ENCODE measurements around the gene PCDHB8.
"Not testable (repeated sequence)": the region's sequence is repeated elsewhere in the genome, so short reads cannot be mapped to it uniquely, and the experiment has no call there.

PCDHB8 gene

DNA sequence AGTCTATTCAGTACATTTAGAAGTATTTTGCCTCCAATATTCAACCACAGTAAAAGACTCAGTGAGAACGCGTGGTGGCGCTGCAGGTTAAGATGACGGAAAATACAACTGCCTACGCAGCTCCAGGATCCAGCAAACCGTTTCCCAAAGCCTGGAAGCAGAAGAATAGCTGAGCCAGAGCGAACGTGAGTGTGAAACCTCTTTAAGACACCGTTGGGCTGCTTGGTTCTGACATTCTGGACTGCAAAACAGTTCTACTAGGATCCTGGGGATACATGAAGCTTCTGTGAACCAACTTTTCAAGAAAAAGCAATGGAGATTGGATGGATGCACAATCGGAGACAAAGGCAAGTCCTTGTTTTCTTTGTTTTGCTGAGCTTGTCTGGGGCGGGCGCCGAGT is 4.7 kb downstream of the PCDHB8 start, which contains the start of gene PCDHB16:
Gene PCDHB16, plus strand, starts transcription at position 140 of the 400 bp plus-strand sequence. Its CDS starts 173 bp downstream, at position 313.
- TF ChIP-seq, protein P1, sequence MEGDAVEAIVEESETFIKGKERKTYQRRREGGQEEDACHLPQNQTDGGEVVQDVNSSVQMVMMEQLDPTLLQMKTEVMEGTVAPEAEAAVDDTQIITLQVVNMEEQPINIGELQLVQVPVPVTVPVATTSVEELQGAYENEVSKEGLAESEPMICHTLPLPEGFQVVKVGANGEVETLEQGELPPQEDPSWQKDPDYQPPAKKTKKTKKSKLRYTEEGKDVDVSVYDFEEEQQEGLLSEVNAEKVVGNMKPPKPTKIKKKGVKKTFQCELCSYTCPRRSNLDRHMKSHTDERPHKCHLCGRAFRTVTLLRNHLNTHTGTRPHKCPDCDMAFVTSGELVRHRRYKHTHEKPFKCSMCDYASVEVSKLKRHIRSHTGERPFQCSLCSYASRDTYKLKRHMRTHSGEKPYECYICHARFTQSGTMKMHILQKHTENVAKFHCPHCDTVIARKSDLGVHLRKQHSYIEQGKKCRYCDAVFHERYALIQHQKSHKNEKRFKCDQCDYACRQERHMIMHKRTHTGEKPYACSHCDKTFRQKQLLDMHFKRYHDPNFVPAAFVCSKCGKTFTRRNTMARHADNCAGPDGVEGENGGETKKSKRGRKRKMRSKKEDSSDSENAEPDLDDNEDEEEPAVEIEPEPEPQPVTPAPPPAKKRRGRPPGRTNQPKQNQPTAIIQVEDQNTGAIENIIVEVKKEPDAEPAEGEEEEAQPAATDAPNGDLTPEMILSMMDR (IDR thresholded peaks at IDR 0.05; ENCODE audit: extremely low read depth, missing control alignments), result no peak
- no peak for DNase-seq (ENCODE audit: low spot score)

DNA sequence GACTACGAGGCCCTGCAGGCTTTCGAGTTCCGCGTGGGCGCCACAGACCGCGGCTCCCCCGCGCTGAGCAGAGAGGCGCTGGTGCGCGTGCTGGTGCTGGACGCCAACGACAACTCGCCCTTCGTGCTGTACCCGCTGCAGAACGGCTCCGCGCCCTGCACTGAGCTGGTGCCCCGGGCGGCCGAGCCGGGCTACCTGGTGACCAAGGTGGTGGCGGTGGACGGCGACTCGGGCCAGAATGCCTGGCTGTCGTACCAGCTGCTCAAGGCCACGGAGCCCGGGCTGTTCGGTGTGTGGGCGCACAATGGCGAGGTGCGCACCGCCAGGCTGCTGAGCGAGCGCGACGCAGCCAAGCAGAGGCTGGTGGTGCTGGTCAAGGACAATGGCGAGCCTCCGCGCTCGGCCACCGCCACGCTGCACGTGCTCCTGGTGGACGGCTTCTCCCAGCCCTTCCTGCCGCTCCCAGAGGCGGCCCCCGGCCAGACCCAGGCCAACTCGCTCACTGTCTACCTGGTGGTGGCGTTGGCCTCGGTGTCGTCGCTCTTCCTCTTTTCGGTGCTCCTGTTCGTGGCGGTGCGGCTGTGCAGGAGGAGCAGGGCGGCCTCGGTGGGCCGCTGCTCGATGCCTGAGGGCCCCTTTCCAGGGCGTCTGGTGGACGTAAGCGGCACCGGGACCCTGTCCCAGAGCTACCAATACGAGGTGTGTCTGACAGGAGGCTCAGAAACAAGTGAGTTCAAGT is 6.7 kb downstream of the PCDHB8 start:
- not testable (repeated sequence) for DNase-seq (ENCODE audit: low spot score)

DNA sequence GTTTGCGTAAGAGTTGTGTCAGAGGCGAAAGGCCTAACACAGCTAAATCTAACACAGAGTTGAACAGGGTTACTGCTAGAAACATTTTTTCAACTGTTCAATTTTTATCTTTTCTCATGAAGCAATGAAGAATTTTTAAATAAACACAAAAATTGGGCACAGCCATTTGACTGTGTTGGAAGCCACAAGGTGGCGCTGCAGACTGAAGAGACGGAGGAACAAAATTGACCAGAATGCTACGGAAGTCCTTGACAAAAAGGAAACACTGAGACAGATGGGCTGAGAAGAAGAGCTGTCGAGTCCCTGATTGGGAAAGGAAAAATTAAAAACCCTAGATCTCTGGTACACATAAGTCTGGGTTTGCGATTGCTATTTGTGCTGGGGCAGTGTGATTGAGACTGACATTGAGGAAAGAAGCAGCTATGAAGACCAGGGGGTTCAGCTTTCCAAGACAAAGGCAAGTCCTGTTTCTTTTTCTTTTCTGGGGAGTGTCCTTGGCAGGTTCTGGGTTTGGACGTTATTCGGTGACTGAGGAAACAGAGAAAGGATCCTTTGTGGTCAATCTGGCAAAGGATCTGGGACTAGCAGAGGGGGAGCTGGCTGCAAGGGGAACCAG is 9.4 kb downstream of the PCDHB8 start, which contains the start of gene PCDHB9:
Gene PCDHB9, plus strand, starts transcription at position 265 of the 616 bp plus-strand sequence. Its CDS starts 158 bp downstream, at position 423.
- no peak for DNase-seq (ENCODE audit: low spot score)
- TF ChIP-seq, protein P1 (IDR thresholded peaks at IDR 0.05; ENCODE audit: extremely low read depth, missing control alignments), result no peak

DNA sequence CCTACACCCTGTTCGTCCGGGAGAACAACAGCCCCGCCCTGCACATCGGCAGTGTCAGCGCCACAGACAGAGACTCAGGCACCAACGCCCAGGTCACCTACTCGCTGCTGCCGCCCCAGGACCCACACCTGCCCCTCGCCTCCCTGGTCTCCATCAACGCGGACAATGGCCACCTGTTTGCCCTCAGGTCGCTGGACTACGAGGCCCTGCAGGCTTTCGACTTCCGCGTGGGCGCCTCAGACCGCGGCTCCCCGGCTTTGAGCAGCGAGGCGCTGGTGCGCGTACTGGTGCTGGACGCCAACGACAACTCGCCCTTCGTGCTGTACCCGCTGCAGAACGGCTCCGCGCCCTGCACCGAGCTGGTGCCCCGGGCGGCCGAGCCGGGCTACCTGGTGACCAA is 11.1 kb downstream of the PCDHB8 start:
- not testable (repeated sequence) for DNase-seq (ENCODE audit: low spot score)

DNA sequence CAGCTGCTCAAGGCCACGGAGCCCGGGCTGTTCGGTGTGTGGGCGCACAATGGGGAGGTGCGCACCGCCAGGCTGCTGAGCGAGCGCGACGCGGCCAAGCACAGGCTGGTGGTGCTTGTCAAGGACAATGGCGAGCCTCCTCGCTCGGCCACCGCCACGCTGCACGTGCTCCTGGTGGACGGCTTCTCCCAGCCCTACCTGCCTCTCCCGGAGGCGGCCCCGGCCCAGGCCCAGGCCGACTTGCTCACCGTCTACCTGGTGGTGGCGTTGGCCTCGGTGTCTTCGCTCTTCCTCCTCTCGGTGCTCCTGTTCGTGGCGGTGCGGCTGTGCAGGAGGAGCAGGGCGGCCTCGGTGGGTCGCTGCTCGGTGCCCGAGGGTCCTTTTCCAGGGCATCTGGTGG is 11.5 kb downstream of the PCDHB8 start:
- DNase-seq (ENCODE audit: low spot score), result not testable (repeated sequence)

DNA sequence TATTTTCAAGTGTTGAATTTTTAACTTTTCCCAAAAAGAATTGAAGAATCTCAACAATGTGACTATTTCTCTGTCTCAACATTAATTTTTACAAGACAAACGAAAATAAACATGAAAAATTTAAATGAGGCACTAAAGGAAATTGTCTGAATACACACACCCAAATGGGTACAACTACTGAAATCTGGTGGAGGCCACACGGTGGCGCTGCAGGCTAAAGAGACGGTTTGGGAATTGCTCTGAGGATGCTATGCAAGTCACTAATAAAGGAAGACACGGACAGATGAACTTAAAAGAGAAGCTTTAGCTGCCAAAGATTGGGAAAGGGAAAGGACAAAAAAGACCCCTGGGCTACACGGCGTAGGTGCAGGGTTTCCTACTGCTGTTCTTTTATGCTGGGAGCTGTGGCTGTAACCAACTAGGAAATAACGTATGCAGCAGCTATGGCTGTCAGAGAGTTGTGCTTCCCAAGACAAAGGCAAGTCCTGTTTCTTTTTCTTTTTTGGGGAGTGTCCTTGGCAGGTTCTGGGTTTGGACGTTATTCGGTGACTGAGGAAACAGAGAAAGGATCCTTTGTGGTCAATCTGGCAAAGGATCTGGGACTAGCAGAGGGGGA is 14.6 kb downstream of the PCDHB8 start, which contains the start of gene PCDHB10:
Gene PCDHB10, plus strand, starts transcription at position 244 of the 616 bp plus-strand sequence. Its CDS starts 200 bp downstream, at position 444.
- TF ChIP-seq, protein P1 (IDR thresholded peaks at IDR 0.05; ENCODE audit: extremely low read depth, missing control alignments), result no peak
- DNase-seq (ENCODE audit: low spot score), result no peak

DNA sequence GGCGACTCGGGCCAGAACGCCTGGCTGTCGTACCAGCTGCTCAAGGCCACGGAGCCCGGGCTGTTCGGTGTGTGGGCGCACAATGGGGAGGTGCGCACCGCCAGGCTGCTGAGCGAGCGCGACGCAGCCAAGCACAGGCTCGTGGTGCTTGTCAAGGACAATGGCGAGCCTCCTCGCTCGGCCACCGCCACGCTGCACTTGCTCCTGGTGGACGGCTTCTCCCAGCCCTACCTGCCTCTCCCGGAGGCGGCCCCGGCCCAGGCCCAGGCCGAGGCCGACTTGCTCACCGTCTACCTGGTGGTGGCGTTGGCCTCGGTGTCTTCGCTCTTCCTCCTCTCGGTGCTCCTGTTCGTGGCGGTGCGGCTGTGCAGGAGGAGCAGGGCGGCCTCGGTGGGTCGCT is 16.7 kb downstream of the PCDHB8 start:
- not testable (repeated sequence) for DNase-seq (ENCODE audit: low spot score)

DNA sequence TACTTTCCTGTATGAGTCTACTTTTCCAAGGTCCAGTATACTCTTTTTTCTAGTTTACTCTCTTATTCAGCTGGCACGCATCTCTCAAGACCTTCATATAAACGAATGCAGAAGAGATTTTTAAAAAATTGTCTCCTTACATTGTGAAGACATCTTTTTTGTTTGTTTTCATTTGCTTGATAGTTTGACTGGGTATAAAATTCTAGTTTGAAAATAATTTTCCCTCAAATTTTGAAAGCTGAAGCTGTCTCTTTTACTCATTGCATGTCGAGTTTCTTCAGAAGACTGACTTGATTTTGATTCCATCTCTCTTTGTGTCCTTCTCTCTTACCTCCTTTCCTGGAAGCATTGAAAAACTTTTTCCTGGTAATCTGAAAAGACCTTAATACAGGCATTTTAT is 18.8 kb downstream of the PCDHB8 start:
- no peak for DNase-seq (ENCODE audit: low spot score)
- TF ChIP-seq, protein P1 (IDR thresholded peaks at IDR 0.05; ENCODE audit: extremely low read depth, missing control alignments), result no peak

DNA sequence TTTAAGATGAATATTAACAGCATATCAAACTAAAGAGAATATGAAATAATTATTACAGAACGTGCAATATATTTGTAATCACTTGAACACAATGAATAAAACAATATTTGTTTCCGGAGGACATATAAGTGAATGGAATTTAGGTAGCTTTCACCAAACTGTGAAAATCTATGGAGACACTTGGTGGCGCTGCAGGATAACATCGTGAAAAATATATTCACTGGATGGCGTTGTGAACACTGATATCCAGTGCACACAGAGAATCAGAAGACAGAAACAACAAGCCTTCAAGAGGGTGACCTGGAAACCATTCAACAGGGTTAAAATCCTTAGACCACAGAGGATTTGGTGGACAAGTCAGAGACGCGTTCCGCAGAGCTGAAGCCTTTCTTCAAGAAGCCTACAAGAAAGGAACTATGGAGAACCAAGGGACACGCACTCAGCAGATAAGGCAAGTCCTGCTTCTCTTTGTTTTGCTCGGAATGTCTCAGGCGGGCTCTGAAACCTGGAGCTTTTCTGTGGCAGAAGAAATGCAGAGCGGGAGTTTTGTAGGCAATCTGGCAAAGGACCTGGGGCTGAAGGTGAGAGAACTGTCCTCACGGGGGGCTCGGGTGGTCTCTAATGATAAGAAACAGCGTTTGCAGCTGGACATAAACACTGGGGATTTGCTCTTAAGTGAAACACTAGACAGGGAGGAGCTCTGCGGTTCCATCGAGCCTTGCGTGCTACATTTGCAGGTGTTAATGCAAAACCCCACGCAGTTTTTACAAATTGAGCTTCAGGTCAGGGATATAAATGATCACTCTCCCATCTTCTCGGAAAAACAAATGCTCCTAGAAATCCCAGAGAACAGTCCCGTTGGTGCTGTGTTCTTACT is 22.0 kb downstream of the PCDHB8 start, which contains the start of gene PCDHB11:
Gene PCDHB11, plus strand, starts transcription at position 269 of the 877 bp plus-strand sequence. Its CDS starts 148 bp downstream, at position 417.
- TF ChIP-seq, protein P1 (IDR thresholded peaks at IDR 0.05; ENCODE audit: extremely low read depth, missing control alignments), result no peak
- DNase-seq (ENCODE audit: low spot score), result no peak

DNA sequence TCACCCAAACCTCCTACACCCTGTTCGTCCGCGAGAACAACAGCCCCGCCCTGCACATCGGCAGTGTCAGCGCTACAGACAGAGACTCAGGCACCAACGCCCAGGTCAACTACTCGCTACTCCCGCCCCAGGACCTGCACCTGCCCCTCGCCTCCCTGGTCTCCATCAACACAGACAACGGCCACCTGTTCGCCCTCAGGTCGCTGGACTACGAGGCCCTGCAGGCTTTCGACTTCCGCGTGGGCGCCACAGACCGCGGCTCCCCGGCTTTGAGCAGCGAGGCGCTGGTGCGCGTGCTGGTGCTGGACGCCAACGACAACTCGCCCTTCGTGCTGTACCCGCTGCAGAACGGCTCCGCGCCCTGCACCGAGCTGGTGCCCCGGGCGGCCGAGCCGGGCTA is 23.5 kb downstream of the PCDHB8 start:
- DNase-seq (ENCODE audit: low spot score), result not testable (repeated sequence)

DNA sequence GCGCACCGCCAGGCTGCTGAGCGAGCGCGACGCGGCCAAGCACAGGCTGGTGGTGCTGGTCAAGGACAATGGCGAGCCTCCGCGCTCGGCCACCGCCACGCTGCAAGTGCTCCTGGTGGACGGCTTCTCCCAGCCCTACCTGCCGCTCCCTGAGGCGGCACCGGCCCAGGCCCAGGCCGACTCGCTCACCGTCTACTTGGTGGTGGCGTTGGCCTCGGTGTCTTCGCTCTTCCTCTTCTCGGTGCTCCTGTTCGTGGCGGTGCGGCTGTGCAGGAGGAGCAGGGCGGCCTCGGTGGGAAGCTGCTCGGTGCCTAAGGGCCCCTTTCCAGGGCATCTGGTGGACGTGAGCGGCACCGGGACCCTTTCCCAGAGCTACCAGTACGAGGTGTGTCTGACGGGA is 24.1 kb downstream of the PCDHB8 start:
- not testable (repeated sequence) for DNase-seq (ENCODE audit: low spot score)

Measured in GM20000 (cell line).